HepG2 (cell line): ENCODE measurements around the gene SLC15A1.

ENCODE experiments used
- CTCF ChIP-seq: sonication (generic); formaldehyde crosslinking; IDR thresholded peaks from 2 replicates; pipeline ENCODE4 v1.5.0; 2020; ENCODE audit warnings: mild to moderate bottlenecking, missing genetic modification reagents, moderate library complexity
- GABPA ChIP-seq, 2 experiments: IDR thresholded peaks; 2 replicates each; pipeline ENCODE4 v1.6.1; 2011 to 2016; ENCODE audit warnings: low read depth in 2 of 2, low read length in 1 of 2, missing biosample characterization in 1 of 2, missing genetic modification characterization in 1 of 2
- KDM1A ChIP-seq: IDR thresholded peaks from 2 replicates; pipeline ENCODE4 v1.6.1; 2016; ENCODE audit warnings: missing compliant biosample characterization
- RNF2 ChIP-seq: fragments of 450-650 bp; conservative IDR thresholded peaks from 2 replicates; pipeline ENCODE4 v1.6.1; 2016; ENCODE audit warnings: low read depth
- RXRA ChIP-seq: sonication (generic); formaldehyde crosslinking; IDR thresholded peaks from 2 replicates; pipeline ENCODE4 v1.5.1; 2020; ENCODE audit warnings: missing genetic modification reagents
- TBX2 ChIP-seq: sonication (generic); formaldehyde crosslinking; IDR thresholded peaks from 2 replicates; pipeline ENCODE4 v1.5.0; 2020; ENCODE audit warnings: missing genetic modification reagents, mild to moderate bottlenecking, borderline replicate concordance
- ZNF609 ChIP-seq: sonication (generic); formaldehyde crosslinking; IDR thresholded peaks from 2 replicates; pipeline ENCODE4 v1.4.0; 2020; ENCODE audit warnings: mild to moderate bottlenecking, missing genetic modification reagents, borderline replicate concordance

DNA sequence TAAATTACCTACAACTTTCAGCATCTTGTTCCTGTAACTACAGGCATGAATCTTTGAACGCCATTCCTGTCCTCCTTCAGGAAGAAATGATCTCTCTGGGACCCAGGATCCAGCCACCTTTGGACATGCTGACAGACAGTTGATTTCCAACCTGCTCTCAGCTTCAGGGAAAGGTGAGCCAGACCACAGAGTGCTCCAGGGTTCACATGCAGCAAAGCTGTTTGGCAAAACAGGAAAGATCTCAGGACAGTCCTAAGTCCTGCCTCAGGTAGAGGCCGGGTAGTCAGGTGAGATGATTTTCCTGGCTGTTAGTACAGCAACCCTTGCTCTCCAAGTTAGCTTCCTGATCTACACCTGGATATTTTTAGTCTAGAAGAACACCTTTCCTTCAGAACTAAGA, 9.1 kb downstream of the SLC15A1 start:
- TF ChIP-seq TBX2 (no peak), RNF2 (no peak), KDM1A (no peak), RXRA (CRISPR knock-in tag) (no peak), ZNF609 (CRISPR knock-in tag) (no peak), GABPA (IDR thresholded peaks at IDR 0.05; ENCODE audit: low read depth, low read length) (no peak), GABPA (CRISPR knock-in tag; IDR thresholded peaks at IDR 0.05; ENCODE audit: low read depth) (no peak), CTCF (CRISPR knock-in tag) (no peak)
